ENCODE data around the gene OVCH1.

GRCh38 chr12:29521951-29522350 is 24.5 kb upstream of the OVCH1 start:
- no peak for TF ChIP-seq CTCF (IDR thresholded peaks at IDR 0.05)
- TF ChIP-seq POLR2A (IDR thresholded peaks at IDR 0.05): no peak

Measured in adrenal gland (tissue), 5 donors.